NCI-H2227 (cell line): Measurements from ENCODE around the gene UBE2Q2.
A peak's percentile ranks its signal among the peaks of the same experiment; 100 is the strongest.
"Not testable (repeated sequence)": the region's sequence is repeated elsewhere in the genome, so short reads cannot be mapped to it uniquely, and the experiment has no call there.

ENCODE experiments used
- DNase-seq: peaks from one replicate; lab custom pipeline; 2025; ENCODE audit not compliant: unreplicated experiment; lab: John Stamatoyannopoulos, UW

Gene UBE2Q2

GRCh38 chr15:75864213-75865059 is 21.2 kb downstream of the UBE2Q2 start:
- no peak for DNase-seq

GRCh38 chr15:75866045-75866444 is 22.8 kb downstream of the UBE2Q2 start:
- DNase-seq = not testable (repeated sequence)

- DNase-seq = no peak
Measured at GRCh38 chr15:75866916-75867315, 23.7 kb downstream of the UBE2Q2 start.

- DNase-seq = no peak
Measured at GRCh38 chr15:75867449-75867848, 24.2 kb downstream of the UBE2Q2 start.

- DNase-seq = no peak
Measured at GRCh38 chr15:75868019-75868418, 24.8 kb downstream of the UBE2Q2 start.

- DNase-seq = no peak
Measured at GRCh38 chr15:75869446-75869845, 26.2 kb downstream of the UBE2Q2 start.

GRCh38 chr15:75871589-75871988 is 28.3 kb downstream of the UBE2Q2 start:
- not testable (repeated sequence) for DNase-seq

GRCh38 chr15:75872403-75872990 is 29.2 kb downstream of the UBE2Q2 start:
- no peak for DNase-seq

GRCh38 chr15:75884041-75884440 is 40.8 kb downstream of the UBE2Q2 start:
- DNase-seq = no peak

- no peak for DNase-seq
Measured at GRCh38 chr15:75887178-75887577, 43.9 kb downstream of the UBE2Q2 start.

GRCh38 chr15:75891895-75892294 is 48.6 kb downstream of the UBE2Q2 start:
- no peak for DNase-seq

GRCh38 chr15:75895731-75896130 is 52.5 kb downstream of the UBE2Q2 start:
- no peak for DNase-seq

GRCh38 chr15:75900577-75900976 is 57.3 kb downstream of the UBE2Q2 start:
- DNase-seq = no peak

- DNase-seq = peak; percentile 62
Measured at GRCh38 chr15:75902129-75902557, 58.9 kb downstream of the UBE2Q2 start.

GRCh38 chr15:75903331-75904239 is 60.3 kb downstream of the UBE2Q2 start, which contains the start of gene FBXO22:
Gene FBXO22, plus strand, starts transcription at chr15:75903878. Its CDS starts 86 bp downstream, at chr15:75903964.
- DNase-seq = peak; percentile 94

GRCh38 chr15:75905231-75905630 is 62.0 kb downstream of the UBE2Q2 start:
- no peak for DNase-seq

GRCh38 chr15:75910355-75910754 is 67.1 kb downstream of the UBE2Q2 start:
- not testable (repeated sequence) for DNase-seq

GRCh38 chr15:75916978-75917377 is 73.7 kb downstream of the UBE2Q2 start:
- no peak for DNase-seq

GRCh38 chr15:75918135-75918534 is 74.9 kb downstream of the UBE2Q2 start:
- no peak for DNase-seq

GRCh38 chr15:75920079-75920478 is 76.8 kb downstream of the UBE2Q2 start:
- DNase-seq = no peak
